GM18502 (cell line): ENCODE data around the gene ICAM4.
A peak's percentile ranks its signal among the peaks of the same experiment; 100 is the strongest.

Experiments
- ATAC-seq: cut with Tn5 transposase; IDR thresholded peaks from one replicate; pipeline ENCODE4 v1.9.1; 2021; ENCODE audit warnings: mild to moderate bottlenecking; ENCODE audit not compliant: unreplicated experiment, poor library complexity

ICAM4 gene

DNA sequence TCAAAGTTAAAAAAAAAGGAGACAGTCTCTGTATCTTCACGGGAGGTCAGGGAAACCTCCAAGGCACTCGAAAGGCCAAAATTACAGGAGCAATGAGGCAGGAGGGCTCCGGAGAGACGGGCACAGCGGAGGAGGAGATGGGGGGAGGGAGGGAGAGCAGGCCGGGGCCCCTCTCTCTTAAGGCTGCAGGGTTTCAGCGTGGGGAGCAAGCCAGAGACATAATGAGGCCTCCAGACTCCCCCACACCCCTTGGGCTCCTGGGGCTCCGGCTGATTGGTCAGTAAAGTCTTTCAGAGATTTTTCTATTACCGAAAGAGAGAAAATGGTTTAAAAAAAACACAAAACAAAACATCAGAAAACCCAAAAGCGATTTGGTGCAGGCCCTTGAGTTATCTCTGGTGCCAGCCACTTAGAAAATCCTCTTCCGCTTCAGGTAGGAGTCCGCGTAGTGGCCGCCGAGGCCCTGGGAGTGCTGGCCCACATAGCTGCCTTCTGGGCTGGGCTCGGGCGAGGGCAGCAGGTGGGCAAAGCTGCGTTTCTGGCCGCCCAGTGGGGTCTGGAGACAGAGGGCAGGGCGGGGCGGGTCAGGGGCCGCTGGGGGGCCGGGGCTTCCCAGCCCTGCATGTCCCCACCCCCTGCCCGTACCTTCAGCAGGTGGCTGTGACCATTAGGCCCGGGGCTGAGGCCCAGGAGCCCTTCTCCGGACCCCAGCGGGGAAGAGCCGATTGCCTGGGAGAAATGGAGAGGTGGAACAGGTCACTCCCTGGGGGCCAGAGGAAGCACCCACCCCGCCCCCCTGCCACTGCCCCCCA is 30.5 kb downstream of the ICAM4 start:
- no peak for ATAC-seq

DNA sequence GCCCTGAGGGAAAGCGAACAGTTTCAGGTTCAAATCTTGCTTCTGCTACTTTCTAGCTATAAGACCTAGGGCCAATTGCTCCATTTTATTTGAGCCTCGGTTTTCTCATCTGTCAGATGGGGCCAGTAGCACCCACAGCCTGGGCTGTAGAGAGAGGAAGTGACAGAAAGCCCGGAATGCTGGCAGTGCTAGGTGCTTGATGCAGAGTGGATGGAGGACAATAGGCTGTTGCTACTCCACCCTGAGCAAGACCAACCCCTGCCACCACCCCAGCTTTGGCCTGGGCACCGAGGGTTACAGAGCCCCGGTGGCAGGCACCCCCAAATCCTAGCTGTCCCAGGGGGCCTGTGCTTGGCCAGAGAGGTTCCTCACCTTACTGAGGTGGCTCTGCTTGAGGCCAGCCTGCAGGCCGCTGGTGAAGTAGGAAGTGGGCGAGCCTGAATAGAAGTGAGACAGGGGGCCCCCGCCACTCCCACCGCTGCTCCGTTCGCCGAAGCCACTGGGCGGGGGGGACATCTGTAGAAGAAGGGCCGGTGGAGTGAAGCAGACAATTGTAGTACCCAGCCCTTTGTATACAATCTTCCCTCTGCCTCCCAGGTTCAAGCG is 31.2 kb downstream of the ICAM4 start:
- no peak for ATAC-seq

DNA sequence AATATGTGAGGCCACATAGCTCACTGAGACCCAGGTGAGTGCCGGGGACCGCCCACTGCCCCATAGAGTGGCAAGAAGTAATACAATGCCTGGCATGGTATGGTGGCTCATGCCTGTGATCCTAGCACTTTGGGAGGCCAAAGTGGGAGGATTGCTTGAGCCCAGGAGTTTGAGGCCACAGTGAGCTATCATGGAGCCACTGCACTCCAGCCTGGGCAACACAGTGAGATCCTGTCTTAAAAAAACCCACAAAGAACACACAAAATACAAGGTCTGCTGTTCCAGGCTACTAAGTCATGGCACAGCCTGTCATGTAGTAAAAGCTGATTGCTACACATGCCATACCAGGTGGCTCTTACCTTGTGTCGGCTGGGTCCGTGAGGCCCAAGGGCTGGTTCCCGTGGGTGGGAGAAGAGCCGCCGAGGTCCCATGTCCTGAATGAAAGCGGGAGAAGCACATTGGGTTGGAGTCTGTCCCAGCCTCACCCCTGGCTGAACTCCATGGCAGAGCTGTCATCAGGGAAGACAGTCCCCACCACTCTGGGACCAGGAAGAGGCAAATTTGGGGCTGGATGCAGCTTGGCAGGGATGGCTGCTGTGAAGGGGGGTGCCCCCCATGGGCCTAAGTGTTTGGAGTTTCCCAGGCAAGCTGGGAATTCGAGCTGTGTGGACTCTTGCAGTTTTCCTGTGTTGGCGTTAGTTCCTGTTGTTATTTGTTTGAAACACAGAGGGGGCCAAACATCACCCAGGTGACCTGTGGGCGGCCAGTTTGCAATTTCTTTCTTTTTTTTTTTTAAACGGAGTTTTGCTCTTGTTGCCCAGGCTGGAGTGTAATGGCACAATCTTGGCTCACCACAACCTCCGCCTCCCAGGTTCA is 32.3 kb downstream of the ICAM4 start:
- ATAC-seq: no peak

DNA sequence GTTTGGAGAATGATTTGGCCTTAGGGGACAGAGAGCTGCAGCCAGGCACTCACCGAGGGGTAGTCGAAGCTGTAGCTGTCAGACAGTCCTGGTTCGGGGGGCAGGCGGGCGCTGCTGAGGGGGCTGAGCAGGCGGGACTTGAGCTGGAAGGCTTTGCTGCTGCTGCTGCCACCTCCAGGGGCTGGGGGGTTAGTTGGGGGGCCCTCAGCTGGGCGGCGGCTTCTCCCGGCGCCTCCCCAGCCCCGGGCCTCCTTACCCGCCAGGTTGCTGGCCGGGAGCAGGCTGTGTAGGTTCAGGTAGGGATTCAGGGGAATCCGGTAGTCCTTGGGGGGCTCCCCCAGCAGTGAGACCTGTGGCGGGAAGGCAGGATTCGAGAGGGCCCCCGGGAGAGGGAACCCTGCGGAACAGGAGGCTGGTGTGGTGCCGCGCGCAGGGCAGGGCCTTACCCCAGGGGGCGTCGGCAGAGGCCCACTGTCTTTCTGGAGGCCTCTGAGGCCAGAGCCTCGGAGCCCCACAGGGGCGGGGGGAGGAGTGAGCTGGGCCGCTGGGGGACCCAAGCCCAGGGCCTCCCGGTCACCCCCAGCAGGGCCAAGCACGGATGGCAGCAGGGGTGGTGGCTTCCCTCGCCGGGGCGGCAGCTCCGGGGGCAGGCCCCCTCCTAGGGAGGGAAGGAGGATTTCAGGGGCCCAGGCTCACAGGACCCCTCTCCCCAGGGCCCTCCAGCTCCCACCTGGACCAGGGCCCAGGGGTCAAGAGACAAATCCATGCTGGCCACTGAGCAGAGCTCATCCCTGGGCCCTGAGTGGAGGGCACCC is 34.1 kb downstream of the ICAM4 start:
- ATAC-seq: no peak

DNA sequence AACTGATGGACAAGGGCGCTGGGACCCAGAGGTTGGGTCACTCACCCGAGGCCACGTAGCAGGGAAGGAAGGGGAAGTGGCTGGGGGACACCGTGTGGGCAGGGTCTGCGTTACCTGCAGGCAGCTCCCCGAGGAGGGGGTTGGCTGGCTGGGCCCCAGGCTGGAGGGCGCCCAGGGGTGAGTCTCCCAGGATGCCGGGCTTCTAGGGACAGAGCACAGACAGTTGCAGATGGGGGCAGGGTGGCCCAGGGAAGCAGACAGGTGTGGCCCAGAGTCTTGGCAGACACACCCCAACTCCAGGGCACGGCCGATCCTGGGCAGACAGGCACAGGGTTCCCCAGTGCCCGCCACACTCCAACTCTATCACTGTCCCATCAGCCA is 34.7 kb downstream of the ICAM4 start:
- no peak for ATAC-seq

DNA sequence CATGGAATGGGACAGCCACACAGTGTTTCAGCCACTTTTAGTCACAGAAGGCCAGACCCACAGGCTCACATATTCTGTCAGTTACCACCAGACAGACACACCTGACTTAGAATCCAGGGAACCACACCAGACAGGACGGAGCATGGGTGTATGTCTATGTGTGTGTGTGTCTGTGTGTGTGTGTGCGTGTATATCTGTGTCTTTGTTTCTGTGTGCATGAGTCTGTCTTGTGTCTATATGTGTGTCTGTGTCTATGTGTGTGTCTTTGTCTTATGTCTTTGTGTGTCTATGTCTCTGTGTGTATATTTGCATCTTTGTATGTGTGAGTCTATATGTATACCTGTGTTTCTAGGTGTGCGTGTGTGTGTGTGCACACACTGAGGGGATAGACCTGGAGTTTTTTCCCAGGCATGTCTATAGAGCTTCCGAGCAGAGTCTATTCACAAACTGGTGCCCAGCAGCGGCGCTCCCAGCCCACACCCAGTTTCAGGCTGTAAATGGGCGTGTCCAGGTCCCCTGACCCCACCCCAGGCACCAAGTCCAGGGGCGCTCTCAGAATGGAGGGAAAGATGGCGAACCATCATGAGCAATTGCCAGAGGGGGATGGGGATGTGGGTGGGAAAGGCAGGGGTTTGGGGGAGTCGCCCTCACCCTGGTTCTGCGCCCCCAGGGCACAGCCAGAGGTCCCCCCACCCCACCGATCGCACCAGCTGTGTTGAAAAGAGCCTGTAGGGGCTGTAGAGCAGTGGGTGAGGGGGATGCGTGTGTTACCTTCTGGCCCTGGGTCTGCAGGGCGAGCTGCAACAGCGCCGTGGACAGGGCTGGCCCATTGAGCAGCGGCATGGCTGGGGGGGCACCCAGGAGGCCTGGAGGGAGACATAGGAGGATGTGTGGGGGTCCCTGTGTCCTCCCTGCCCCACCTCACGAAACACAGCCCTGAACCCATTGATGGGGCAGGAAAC is 35.4 kb downstream of the ICAM4 start:
- ATAC-seq: no peak

DNA sequence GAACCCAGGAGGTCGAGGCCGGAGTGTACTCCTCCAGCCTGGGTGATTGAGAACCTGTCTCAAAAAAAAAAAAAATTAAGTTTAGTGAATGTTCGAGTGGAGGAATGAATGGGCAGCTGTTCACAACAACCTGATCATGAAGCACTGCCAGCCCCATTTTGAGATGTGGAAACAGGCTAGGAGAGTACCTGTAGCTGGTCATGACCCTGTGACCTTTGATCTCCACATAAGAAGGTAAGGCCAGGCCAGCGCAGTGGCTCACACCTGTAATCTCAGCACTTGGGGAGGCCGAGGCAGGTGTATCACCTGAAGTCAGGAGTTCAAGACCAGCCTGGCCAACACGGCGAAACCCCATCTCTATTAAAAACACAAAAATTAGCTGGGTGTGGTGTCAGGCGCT is 39.0 kb downstream of the ICAM4 start:
- no peak for ATAC-seq

DNA sequence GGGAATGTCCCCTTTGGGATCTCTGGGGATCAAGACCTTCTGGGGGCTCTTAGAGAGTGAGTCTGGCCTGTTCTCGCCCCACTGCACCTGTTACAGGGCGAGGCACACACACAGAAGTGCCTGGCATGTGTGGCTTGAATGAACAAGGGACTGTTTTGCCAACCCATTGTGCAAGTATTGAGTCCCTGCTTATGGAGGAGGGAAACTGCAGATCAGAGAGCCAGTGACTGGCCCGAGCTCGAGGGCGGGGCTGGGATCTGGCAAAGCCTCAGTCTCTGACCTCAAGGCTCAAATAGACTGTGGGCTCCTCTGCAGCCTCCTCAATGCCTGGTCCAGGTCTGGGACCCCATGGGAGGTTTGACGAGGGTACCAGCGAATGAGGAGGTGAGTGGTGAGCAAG is 41.0 kb downstream of the ICAM4 start:
- no peak for ATAC-seq

DNA sequence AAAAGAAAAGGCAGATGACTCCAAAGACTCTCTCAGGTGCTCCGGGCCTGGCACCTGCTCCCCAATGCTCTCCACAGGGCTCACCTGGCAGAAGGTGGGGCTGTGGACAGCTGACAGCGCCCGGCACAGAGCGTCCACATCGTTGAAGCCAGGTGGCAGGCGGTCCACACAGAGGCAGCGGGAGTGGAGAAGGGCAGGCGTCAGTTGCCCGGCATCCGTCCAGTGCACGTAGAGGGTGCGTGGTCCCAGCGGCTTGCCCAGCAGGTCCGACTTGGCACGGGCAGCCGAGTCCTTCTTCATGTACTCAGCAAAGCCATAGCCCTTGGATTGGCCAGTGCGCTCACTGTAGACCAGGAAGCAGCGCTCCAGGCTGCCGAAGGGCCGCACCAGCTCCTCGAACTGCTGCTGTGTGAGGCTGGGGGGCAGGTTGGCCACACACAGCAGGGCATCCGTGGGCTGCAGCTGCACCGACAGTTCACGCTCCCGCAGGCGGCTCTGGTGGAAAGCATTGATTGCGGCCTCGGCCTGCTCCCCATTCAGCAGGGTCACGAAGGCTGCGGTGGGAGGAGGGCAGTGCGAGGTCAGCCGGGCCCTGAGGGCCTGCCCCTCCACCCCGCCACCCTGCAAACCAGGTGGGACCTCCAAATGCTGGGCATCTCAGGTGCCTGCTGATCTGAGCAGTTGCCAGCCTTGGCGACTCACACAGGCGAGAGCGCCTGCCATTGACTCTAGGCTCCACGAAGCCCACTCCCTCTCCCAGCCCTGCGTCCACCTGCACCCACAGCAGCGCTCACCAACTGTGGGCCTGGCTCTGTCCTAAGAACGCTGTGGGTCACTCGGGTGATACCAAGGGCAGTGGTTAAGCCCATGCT is 42.0 kb downstream of the ICAM4 start:
- ATAC-seq: no peak

DNA sequence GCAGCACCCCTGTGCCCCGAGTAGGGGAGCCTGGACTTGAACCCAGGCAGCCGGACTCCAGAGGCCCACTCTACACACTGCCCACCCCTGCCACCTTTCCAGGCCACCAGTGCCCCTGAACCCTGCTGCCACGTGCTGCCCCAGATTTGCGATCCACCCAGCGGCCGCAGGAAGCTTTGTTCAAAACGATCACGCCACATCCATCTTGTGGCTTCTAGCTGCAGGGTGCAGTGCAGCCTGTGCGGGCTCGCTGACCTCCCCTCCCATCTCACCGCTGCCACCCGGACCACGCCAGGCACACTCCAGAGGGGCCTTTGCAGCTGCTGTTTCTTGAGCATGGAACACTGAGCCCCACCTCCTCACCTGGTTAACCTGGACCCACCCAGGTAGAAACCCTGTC is 42.8 kb downstream of the ICAM4 start:
- no peak for ATAC-seq

DNA sequence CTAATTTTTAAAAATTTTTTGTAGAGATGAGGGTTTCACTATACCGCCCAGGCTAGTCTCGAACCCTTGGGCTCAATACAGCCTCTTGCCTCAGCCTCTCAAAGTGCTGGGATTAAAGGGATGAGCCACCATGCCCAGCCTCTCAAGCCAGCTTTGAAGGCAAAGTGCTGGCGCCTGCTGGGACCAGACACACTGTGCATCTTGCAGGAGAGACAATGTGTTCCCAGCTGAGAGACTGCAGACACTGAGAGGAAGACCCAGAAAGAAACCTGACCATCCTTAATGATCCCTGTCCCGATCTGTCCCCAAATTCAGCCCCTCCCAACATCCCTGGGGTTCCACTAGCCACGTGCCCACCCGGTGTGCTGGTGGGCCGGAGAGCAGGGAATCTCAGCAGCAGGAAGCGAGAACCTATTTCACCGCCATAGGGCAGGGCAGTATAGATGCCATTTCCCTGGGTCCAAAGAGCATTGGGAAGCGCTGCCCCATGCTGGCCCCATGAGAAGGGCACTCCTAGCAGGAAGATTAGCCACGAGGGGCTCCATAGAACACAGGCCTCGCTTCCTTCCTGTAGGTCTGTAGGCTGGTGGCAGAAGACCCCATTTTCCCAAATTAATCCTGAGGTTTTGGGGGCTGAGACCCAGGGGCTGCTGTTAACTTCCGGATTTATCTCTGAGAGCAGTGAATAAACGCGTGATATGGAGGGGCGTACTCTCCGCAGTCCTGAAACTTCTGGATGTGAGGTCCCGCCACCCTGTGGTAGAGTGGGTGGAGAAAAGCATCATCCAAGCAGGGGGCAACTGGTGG is 45.6 kb downstream of the ICAM4 start:
- no peak for ATAC-seq

DNA sequence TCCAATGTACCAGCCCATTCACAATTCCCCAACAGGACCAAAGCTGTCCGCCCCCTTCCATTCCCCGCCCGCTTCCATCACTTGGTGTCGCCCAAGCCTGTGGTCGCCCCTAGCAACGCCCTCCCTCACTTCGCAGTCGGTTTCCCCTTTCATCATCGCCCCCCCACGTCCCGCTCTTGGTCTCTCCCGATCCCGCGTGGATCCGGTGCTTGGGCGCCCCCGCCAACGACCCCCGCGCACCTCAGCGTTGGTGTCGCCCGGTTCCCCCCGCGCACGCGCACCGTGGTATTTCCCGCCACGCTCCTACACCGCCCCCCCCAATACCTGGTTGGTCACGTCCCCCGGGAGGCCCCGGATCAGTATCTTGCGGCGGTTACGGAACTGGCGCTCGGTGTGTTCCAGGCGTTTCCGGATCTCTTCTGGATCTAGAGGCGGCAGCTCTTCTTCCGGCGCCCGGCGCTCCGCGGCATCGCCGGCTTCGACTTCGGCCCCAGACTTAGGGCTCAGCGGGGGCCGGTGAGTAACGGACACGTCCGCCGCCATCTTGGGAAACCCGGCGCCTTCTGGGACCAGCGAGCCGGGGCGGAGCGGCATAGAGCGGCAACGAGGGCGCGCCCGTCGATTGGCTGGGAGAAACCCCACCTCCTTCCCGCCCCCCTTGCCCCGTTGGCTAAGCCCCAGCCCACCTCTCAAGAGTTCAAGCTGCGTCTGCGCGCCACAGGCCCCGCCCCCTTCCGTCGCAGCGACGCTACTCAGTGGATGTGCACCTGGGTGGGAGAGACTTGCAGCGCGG is 46.4 kb downstream of the ICAM4 start, which contains the start of gene RAVER1:
Gene RAVER1, minus strand, starts transcription at position 565 of the 793 bp plus-strand sequence. Its CDS starts 22 bp downstream, at position 543.
- ATAC-seq: peak; percentile 88

DNA sequence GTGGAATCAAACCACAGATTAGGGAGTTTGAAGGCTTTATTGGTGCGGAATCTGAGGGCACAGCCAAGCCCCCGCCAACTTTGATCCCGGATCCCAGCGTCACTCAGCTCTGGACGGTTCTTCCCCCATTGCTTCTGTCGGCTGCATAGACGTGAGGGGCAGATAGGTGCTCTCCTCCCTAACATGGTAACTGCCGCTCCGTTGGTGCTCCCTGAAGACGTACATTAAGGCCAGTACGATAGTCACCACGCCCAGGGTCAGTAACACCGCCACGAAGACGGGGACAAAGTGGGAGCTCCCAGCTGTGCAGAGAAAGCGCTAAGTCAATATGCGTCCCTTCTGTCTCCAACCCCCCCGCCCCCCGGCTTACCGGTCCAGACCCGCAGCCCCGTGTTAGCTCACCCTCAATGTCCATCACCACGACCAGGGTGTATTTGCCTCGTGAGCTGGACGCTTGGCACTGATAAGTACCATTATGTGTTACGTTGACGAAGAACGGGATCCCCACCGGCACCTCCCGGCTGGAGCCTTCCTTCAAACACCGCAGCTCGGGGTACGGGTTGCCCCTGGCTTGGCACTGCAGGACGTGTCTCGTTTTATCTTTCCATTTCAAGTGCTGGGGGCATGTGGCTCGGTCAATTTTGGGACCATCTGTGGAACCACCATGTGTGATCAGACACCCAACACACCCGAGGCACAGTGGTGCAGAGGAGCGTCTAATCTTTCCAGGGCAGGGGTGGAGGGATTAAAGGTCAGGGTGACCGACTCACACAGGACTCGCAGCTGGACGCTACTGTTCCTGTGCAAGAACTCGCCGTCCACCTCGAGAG is 47.2 kb downstream of the ICAM4 start:
- ATAC-seq: peak; percentile 21

DNA sequence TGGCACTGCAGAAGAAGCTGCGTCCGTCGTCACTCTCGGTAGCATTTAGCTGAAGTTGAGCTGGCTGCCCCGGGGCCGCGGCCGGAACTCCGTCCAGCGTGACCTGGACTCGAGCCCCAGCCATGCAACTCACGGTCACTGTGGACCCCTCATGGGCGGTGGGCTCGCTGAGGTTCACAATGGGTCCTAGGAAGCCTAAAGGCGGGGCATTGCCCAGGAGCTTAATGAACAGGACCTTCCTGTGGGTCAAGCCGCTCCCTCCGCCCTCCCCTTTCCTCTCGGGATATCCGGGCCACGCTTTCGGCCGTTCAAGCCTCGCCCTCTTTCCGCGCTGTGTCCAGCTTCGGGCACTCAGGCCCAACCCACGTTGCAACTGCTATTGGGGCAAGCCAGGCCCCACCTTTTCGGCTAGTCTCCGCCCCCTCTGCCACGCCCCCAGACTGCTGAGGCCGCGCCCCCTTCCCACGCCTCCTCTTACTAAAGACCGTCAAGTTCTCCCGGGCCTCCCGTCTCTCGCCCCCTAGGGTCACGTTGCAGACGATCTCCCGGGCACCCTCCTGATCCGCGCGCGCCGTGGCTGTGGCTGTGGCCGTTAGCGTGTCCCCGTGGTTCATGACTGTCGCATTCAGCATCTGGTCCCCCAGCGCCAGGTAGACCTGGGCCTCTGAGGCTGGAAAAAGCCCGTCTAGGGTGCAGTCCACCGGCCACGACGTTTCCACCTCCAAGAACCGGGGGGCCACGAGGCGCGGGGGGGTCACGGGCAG is 48.0 kb downstream of the ICAM4 start:
- ATAC-seq: no peak

DNA sequence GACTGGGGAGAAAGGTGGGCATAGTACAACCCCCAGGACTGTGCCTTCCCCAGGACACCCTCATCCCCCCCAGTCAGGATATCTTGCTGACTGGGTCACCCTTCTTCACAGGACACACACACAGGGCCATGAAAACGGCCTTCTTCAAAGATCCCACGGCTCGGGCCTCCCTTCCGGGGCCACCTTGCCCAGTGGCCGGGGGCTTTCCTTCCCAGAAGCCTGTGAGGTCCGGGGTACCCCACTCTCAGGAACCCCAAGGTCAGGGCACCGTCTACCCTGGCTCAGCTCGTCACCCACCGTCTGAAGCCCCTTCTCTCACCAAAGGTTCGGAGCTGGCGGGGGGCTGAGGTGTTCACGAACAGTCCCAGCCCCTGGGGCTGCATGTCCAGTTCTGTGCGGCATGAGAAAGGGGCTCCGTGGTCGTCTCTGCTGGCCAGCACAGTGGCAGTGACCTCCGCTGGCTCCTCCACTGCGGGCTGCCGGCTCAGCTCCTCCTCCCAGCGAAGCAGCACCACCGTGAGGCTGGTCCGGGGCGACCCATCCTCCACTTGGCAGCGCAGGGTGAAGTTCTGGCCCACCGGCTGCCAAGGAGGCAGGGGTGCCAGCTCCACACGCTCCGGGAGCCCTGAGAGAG is 48.7 kb downstream of the ICAM4 start:
- no peak for ATAC-seq
